ENCODE measurements around the gene SERINC5.
"Not testable (repeated sequence)": the region's sequence is repeated elsewhere in the genome, so short reads cannot be mapped to it uniquely, and the experiment has no call there.

Gene SERINC5

DNA sequence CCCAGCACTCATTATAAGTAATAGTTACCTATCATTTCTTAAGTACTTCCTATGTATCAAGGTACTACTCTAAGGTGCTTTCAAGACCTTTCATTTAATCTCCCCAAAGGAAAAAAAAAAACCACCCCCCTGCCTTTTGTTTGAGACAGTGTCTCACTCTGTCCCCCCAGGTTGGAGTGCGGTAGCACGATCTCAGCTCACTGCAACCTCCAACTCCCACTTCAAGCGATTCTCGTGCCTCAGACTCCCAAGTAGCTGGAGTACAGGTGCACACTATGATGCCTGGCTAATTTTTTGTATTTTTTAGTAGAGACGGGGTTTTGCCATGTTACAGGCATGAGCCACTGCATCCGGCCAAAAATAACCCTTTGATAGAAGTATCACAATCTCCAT is 29.9 kb downstream of the SERINC5 start:
- DNase-seq = no peak

DNA sequence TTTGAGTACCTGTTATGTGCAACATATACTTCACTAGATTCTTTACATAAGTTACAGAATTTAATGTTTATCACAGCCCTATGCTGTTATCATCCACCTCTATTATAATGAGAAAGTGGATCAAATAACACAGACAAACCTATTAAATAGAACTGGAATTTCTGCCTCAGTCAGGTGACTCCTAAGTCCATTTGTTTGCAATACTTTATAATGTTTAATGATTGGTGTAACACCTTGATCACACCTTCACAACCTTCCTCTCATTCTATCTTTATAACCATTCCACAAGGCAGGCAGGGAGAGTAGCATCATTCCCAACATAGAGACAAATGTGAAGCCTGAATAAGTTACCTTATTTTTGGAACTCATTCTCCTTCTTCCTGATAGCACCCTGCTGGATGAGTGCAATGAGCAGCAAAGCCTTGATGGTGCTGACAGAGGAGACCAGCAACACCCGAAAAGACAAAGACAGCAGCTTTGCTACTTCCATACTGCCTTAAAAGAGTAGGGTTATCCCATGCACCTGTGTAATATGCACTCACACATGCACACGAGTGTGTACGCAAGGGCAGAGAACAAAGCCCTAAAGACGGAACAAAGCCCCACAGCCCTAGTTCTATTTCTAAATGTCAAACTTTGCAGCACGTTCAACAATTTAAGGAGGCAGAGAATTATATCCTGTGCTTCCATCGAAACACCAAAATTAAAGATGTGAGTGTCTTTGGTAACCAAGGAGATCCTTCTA is 30.5 kb downstream of the SERINC5 start:
- no peak for DNase-seq

DNA sequence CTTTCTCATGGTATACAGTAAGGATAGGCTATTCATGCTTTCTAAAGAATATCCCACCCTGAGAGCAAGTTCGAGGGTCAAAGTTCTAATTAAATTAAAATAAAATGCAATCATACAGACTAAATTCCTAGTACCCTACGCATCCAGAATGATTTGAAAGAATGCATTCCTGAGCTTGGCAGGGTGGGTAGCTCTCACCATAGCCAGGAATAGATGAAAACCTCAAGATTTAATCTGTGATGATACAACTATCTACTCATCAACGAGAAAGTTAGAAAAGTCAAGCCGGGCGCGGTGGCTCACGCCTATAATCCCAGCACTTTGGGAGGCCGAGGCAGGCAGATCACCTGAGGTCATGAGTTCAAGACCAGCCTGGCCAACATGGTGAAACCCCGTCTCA is 32.3 kb downstream of the SERINC5 start:
- no peak for DNase-seq

DNA sequence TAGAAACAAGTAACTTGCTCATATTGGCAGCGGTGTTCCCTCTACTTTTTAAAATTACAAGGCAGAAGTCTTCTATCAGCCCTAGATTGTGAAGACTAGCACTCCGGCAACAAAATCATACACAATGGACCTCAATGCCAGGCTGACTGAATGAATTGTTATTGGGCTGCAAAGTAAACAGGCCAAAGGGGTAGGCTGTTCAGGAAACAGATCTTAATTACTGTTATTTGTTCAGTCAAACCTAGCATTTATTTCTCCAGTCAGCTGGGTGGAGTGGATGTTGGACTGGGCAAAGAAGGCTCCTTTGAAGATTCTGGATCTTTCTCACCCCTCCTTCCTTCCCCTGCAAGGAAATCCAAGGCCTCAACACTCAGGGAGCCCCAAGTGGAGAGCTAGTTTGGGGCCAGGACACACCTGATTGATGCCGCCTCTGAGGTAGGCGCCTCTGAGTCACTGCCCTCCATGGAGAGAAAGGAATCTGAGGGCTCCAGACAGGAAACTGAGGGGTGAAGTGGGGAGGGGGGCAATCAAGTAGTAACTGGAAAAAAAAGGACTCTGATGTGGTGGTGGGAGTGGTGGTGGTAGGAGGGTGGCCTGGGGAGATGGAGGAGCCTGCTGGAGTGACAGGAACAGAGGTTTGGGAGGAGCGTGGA is 35.5 kb downstream of the SERINC5 start:
- no peak for DNase-seq

DNA sequence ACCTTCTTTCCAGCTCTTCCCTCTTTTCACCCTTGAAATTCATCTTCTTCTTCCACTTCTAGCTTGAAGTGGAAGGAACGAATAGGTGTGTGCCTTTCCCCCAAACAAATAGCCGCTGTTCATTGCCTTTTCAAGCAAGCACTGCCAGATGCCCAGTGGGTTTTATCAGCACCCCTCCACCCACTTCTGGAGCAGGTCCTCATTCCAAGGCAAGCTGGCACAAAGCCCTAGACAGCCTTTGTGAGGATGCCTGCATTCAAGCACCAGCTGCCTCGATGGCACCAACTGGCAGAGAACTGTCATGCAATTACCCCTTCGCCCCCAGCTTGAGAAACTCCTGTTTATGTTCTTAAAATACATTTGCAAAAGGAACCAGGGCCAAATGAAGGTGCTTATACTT is 36.5 kb downstream of the SERINC5 start:
- no peak for DNase-seq

DNA sequence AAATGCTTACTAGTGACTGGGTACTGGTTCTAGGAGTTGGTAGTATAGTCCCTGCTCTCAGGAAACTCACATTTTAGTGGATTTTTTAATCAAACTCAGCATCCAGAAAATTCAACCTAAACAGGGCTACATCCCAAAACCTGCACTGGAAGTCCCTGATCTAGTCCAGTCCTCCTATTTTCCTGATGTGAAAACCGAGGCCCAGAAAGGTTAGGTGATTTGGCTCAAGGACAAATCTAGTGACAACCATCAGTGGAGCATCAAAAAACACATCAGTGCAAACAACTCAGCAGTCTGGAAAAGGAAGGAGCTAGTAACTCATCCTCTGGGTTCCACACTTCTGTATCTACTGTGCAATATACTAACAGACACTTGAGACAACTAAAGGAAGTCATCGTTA is 38.2 kb downstream of the SERINC5 start:
- no peak for DNase-seq

DNA sequence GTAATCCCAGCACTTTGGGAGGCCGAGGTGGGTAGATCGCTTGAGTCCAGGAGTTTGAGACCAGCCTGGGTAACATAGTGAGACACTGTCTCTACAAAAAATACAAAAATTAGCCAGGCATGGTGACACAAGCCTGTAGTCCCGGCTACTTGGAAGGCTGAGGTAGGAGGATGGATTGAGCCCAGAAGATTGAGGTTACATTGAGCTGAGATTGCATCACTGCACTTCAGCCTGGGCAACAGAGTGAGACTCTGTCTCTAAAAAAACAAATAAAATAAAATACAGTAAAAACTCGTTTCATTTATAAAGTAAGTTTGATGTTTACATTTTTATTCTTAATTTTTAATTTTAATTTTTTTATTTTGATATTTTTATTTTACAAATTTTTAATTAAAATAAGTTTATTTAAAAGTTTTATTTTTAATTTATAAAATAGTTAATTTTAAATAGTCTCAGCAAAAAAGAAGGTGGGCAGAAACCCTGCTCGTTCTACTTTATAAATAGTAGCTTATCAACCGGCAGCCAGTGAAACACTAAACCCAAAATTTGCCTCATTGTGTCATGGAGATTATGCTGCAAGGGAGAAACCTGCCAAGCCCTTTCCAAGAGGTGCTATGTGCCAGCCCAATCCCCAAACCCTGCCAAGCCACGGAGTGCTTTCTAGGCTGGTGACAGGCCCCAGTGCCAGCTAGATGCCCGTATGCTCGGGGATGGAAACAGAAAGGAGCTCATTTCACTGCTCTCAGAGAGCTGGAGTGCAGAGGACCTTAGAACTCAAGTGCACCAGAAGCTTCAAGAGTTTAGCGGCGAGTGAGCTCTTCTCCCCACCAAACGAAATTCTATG is 38.9 kb downstream of the SERINC5 start:
- DNase-seq = no peak

DNA sequence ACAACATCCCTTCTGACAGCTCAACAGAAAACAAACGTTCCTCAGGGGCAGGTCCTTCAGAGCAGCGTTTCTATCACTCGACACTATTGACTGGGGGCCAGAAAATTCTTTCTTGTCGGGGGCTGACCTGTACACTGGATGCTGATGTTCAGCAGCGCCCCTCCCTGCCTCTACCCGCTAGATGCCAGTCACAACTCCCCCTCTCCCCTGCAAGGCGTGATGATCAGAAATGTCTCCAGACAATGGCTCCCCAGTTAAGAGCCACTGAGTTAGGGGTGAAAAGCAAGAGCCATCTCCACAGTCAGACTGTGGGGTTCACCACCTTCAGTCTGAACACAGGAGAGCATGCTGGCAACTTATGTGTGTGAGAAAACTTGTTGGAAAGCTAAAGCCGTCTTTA is 39.8 kb downstream of the SERINC5 start:
- DNase-seq = no peak

DNA sequence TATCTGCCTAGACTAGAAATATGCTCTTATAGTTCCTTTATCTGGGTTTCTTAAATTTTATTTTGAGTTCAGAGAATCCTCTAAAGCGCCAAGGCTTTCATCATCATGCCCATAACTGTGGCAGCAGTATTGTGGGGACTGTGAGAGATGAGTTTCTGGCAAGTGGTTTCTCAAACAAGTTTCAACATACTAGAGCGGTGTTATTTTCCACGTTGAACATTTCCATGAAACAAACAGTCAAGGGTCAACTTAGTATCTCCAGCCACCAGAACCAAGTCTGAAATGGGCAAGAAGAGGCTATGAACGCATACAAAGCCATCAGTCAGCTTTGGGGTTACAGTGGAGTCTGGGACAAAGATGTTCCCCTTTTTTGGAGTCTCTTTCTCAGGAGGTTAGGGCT is 40.3 kb downstream of the SERINC5 start:
- no peak for DNase-seq

DNA sequence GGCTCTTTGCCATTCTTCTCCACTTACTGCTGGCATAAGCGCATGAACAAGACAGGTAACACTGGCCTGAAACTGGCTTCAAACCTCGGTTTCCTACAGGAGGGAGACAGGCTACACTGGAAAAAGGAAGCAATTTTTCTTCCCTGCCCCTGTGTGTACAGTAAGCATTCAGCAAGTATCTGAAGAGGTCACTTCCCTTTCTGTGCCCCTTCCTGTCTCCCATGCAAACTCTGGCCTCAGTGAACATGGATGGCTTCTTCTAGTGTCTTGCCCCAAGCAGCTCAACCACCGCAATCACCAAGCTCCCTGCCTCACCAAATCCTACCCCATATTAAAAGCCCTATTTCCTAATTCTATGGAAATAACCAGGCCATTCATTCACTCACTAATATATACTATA is 42.4 kb downstream of the SERINC5 start:
- DNase-seq = no peak

DNA sequence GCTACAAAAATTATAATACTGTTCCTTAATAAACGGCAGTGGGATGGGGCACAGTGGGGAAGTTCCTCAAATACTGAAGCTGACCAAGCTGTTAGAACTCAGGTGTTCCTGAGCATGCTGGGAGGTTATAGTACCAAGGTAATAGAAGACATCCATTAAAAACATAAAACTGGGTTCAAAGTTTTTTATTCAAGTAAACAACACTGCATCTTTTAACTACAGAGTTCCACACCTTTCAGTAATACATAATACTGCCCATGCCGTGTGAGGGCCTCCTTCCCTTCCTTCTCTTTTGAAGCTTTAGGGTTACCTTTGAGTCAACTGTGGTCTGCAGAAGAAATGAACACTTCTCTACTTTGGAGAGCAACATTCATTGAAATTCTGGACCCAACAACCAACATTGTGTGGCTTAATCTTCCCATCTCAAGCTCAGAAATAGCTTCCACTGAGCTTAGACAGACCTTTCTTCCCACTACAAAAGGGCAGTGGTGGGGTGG is 43.6 kb downstream of the SERINC5 start:
- DNase-seq = no peak

DNA sequence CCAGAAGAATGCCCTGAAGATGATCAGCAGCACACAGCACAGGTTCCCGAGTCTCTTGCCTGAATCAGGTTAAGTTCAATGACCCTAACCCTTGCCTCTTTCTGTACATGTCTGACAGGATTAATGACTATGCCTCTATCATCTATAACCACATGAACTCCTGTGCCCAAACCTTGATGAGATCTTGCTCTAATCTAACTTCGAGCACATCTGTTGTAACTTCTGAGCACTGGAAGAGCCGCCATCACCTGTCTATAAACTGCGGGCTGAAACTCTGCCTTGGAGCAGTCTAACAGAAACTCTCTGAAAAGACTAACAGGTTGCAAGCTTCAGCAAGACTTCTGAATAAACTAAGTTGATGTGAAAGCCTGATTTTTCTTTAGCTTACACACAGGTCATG is 44.5 kb downstream of the SERINC5 start:
- no peak for DNase-seq

DNA sequence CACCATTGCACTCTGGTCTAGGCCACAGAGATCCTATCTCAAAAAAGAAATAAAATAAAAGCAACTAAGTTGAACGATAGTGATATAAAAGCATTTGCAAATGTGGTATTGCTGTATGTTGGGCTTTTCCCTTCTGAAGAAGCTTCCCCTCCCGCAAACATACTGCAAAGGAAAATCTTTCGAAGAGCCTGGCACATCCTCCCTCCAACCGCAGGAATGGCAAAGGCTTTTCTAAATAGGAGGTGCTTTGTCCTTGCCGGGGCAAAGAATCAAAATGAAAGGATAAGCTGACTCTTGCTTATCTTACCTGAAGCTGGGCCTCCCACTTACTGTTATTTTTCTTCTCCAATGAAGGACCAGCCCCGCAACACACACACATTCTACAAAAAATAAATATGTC is 45.8 kb downstream of the SERINC5 start:
- DNase-seq = no peak

DNA sequence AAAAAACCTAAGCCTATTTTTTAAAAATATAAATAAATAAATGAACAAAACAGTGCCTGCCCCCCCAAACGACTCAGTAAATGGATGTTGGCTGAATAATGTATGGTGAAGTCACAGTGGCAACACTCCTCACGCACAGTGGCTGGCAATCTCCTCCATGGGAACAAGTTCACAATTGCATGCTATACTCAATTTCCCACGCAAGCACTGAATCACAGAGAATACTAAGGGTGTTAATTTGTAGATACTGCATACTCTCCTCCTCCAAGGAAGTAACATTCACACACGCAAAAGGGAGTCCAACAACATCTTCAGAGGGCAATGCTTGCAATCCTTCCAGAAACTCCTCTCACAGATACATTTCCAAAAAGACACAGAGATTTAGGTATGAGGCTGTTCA is 47.5 kb downstream of the SERINC5 start:
- DNase-seq = no peak

DNA sequence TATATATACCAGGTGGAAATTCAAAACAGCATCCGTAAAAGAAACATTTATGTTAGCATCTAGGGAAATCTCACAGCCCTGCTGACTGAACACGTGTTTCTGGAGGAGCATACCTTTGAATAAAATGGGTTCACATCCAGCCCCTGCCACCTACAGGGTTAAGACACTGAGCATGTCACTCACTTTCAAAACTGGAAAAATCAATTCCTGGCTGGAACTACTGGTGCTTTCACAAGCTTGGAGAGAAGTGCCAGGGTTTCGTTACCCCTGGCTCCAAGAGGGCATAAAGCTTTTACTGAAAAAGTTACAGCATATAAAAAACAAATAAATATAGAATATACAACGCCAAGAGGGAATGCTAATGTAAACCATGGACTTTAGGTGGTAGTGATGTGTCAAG is 48.0 kb downstream of the SERINC5 start:
- DNase-seq = no peak

DNA sequence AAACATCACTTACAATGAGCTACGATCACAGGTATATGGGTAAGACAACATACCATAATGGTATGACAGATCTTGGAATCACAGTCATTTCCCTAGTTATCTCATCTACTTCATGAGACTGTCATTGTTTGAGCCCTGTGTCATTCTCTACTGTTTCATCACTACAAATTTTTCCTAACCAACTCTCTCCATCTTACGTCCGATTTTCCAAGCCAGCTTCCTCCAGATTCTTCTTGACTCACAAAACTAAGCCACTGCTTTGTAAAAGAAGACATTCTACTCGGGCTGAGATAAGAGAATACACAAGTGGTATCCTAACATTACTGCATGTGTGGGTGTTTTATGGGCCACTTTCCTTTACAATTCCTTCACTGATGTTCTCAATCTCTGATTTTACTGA is 49.6 kb downstream of the SERINC5 start:
- DNase-seq = no peak

DNA sequence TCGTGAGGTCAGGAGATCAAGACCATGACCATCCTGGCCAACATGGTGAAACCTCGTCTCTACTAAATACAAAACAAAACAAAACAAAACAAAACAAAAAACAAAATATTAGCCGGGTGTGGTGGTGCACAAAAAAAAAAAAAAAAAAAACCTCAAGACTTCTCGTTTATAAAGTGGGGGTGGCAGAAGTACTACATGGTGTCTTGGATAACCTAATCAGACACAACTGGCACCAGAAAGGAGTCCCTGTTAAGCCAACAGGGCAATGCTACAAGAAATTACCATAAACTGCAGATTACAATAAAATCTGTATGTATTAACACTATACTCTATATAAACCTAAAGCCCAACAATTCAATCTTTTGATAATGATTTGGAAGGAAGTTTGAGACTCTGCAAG is 50.0 kb downstream of the SERINC5 start:
- no peak for DNase-seq

DNA sequence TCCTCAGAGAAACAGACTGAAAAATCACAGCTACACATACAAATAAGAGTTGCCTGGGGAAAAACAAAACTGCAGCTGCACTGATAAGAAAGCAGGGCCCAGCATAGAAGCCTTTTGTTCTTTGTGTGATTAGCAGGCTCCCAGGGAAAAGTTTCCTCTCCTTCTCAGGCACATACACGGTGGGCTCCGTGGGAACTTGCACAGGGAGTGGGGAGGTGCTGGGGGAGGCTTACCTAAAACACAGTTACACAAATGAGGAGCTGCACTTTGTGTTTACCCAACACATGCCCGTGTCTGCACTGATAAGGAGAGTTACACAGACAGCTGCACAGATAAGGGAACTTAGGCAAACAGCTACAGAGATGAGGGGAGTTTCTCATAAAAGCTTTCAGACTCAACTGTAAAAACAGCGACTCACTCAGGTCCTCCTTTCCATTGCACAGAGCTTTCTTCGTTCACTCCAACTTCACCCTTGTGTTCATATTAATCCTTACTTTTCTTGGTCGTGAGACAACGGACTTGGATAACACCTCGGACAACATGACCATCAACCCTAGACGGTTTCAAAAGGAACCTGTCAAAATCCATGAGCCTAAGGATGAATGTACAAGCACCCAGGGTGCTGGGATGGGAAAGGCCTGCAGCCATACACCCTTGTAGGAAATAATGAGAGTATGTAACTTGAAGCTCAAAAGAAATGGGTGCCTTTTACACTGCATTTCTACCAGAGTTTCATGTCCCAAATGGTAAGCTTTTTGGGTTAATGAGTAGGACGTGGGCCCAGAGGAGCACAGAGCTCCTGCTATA is 50.8 kb downstream of the SERINC5 start:
- no peak for DNase-seq

DNA sequence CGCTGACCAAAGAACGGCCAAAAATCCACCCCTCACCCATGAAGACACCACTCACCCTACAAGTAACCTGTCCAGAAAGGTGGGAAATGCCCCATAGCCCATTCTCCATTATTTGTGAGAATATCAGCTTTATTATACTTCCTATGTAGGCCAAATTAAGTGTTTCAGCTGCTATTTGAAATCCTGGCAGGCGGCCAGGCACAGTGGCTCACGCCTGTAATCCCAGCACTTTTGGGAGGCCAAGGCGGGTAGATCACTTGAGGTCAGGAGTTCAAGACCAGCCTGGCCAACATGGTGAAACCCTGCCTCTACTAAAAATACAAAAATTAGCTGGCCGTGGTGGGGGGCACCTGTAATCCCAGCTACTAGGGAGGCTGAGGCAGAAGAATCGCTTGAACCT is 54.1 kb downstream of the SERINC5 start:
- not testable (repeated sequence) for DNase-seq

DNA sequence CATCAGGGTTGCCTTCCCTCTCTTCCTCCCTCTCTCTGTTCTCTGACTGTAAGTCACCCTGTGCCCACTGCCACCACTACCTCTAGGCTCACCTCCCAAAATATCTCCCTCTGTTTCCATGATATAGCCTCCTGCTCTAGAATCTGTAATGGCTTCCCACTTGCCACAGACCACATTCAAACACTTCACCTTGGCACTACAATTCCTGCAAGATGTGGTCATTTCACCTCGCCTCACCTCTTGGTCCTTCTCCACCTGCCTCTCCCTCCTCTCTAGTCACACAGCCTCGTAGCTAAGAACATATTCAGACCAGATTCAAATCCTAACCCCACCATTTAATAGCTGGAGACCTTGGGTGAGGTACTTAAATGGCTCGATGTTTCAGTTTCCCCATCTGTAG is 56.9 kb downstream of the SERINC5 start:
- no peak for DNase-seq

DNA sequence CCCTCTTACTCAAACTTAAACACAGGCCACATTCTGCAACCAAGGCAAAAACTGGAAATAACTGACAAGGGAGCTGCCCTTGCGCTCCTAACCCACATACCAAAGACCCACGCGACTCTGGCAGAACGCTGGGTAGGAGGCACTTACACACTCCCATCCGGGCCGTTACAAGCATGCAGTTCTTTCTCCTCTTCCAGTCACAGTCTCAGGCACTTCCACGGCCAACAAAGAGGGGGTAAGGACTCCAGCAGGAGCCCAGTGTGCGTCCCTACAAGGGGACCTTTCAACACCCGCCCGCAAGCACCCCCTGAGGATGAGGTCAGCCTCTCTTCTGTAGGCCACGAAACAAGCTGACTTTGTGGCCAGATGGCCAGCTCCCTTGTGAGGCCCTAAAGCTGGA is 57.4 kb downstream of the SERINC5 start:
- no peak for DNase-seq

DNA sequence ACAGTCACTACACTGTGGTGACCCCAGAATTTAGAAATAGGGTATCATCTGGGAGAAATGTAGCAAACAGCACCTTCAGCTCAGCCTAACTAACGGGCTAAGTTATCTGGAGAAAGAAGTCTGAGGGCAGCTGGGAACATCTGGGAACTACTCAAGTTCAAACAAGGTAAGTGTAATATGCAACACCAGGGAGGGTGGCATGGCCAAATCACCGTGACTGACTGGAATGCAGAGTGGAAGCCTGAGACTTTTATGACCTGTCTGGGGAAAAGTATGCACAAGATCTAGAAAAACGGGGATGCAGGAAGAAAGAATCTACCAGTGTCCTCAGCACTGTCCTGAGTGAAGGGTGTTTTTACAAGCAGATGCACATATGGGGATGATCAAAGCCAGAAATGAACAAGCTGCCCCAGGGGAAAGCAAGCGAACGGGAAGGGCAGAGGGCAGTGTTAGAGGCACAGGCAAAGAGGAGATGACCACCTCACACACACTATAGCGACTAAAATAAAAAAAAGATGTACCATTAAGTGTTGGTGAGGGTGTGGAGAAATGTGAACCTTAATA is 59.9 kb downstream of the SERINC5 start:
- DNase-seq = no peak

DNA sequence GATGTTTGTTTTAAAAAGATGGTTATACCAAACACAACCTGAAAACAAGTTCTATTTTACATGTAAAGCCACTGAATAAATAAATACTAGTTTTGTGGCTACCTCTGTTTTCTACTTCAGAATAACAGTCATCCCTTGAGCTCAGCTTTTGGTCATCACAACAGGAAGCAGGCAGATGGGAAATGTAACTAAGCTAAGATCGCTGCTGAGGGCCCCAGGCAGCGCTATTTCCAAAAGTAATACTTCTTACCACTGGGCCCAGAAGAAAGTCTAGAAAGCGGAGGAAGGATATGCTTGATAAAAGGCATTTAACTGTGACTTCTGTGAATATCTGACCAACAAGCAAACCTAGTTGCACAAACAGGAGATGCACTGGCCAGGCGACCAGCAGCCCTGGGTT is 61.4 kb downstream of the SERINC5 start:
- DNase-seq = no peak
